HG03039 (cell line): Measurements from ENCODE around the gene RAB7B.

Experiments
- ATAC-seq: cut with Tn5 transposase; IDR thresholded peaks from one replicate; pipeline ENCODE4 v1.9.1; 2021; ENCODE audit warnings: mild to moderate bottlenecking, moderate library complexity; ENCODE audit not compliant: unreplicated experiment

RAB7B gene

DNA sequence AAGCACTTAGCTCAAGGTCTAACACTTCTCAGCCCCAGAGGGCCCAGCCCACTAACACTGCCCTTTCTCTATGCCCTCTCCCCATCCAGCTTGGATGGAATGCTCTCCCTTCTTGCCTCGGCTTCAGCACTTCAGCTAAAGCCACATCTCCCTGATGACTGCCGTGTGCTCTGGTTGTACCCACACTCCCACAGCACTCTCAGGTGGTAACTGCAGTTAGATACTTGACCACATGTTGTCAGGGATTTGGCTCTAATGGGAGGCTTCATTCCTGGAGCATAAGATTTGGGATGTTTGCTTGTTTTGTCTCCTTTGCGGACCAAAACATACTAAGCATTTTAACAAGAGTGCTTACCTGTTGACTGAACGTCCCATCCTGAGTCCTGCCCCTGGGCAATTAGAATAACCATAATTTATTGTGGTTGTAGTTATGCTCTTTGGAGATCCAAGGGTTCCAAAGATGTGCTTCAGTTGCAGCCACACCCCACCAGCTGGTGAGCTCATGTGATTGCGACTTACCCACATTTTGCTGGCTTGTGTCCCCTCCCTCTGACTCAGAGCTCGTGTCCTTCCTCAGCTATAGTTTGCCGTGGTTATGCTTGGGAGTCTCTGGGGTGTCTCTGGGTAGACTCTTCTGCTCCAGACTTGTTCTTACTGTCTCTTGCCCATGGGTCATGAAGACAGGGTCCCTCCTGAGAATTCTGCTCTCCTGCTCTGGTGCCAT is 52.2 kb downstream of the RAB7B start:
- no peak for ATAC-seq

DNA sequence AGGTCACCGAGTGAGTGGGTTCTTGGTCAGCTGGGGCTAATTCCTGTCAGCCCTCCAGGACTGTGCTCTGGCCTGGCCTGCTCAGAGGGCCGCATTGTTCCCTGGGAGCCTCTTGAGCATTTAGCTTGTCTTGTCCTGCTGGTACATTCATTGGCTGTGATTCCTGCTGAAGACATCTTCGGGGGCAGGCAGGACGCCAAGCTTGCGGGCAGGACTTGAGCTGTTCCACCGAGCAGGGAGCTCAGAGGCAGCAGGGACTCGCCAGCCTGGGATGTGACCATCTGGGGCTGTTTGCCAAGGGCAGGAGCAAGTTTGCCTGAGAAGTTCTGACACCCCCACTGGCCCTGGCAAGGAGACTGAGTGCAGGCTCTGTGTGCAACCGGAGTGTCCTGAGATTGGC is 52.9 kb downstream of the RAB7B start:
- no peak for ATAC-seq

- no peak for ATAC-seq
Measured at GRCh38 chr1:205949753-205950152, 53.4 kb downstream of the RAB7B start.

DNA sequence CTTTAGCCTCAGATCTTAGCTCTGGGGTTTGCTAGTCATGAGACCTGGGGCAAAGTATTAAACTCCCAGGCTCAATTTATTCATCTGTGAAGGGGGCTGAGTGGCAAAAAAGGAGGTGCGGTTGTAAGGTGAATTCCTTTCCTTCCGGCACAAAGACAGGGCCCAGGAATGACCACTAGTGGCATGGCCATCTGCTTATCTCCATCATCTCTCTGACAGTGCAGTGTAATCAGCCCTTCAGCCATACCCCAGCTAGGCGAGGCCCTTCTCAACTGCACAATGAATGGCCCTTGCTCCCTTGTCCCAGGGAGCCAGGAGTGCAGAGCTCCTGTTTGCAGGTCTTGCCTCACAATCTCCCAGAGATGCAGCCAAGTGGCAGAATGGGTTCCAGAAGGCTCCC is 54.3 kb downstream of the RAB7B start:
- ATAC-seq = no peak

DNA sequence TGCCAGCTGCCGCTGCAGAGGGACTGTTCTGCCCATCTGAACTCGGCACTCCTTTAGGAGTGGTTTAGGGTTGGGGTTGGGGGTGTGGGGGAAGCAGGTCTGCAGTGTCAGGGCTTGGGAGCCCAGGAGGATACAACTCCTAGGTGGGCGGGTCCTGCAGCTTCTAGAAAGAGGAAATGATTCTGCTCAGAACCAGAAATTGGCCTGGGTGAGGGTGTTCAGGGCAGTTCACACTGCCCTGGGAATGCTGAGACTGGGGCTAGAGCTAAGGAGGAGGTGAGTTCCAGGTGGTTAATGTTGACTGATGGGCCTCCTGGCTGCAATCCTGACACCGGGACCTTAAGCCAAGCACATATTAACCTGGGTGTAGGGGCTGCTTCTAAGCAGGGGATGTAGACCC is 55.2 kb downstream of the RAB7B start:
- ATAC-seq = no peak

- no peak for ATAC-seq
Measured at GRCh38 chr1:205947024-205947423, 56.2 kb downstream of the RAB7B start.

DNA sequence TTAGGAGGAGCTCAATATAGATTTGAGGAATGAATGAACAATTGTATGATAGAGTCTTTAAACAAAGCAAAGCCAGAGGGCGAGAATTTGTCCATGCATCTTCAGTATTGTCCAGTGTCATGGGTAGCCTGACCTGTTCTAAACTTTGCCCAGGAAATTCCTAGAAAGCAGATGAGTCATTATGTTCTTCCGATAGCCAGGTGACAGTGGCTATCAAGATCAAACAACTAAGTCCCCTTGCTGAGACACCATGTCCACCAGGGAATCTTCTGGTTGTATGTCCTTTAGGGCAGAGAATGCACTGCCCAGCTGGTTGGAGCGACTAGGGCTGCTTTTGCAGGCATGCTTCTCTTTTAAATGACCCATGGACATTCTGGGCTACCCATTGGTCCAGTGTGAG is 58.1 kb downstream of the RAB7B start:
- no peak for ATAC-seq

DNA sequence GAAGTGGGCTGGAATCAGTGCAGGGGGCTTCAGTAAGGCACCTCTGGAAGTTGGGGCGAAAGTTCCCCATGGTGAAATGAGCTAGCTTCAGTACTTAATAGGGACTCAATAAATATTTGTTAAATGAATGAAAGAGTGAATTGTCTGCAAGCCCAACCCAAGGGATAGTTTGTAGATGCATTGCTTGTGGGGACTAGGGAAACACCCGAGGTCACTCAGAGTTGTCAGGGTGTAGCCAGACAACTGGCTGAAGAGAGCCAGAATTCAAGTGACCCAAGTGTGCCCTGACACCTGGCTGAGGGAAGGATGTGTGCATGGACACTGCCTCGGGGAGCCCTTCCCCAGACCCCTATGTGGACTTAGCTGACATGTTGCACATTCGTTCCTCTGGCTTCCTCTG is 58.7 kb downstream of the RAB7B start:
- ATAC-seq = no peak

- no peak for ATAC-seq
Measured at GRCh38 chr1:205943245-205943644, 60.0 kb downstream of the RAB7B start, which contains the start of gene SLC26A9. Gene SLC26A9 (minus strand): TSS chr1:205943456. CDS start chr1:205935820, 7,636 bp downstream.

GRCh38 chr1:205942631-205943159 is 60.5 kb downstream of the RAB7B start:
- no peak for ATAC-seq

- no peak for ATAC-seq
Measured at GRCh38 chr1:205940710-205941109, 62.5 kb downstream of the RAB7B start.

DNA sequence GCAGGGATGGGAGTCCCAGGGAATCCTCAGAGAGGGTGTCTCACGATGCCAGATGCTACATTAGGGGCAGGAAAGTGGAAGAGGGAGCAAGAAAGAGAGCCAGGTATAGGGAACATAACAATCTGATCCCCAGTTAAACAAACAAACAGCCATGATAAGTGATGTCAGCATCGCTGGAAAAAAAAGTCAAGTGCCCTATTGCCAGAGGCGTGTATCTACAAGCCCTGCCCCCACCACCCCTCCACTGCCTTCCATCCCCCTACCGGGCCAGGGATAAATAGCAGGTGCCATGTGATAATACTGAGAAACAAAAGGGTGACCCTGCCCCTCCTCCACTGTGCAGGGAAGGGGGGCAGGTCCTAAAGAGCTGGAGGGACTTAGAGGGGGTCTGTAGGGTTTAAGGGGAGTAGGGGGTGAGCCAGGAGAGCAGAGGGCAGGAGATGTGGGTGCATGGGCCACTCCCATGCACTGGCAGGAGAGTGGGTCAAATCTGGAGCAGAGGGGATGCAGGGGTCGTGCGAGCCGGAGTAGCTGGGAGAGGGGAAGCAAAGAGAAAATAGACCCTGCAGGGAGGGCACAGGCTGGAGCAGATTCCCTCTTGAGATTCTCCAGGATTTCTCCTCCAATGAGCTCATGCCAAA is 63.4 kb downstream of the RAB7B start:
- ATAC-seq = no peak

DNA sequence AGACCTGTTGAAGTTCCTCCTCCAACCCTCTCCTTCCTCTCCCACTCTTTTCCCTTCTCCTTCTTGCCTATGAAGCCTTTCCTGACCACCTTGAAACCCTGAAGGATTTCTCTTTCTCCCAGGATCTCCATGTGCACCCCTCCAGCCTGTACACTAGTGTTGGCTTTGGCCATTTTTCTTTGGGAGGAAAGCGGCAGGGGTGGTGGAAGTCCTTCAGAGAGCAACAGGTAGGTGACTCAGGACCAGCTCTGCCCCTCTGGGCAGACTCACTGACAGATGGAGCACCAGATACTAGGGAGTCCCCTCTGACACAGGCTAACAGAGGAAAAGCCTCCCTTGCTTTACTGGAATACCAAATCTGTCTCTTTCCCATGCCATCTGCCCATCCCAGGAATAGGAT is 64.5 kb downstream of the RAB7B start:
- ATAC-seq = no peak

- no peak for ATAC-seq
Measured at GRCh38 chr1:205936846-205937586, 66.2 kb downstream of the RAB7B start.

GRCh38 chr1:205936311-205936710 is 66.9 kb downstream of the RAB7B start:
- no peak for ATAC-seq

GRCh38 chr1:205935869-205936268 is 67.3 kb downstream of the RAB7B start:
- ATAC-seq = no peak

DNA sequence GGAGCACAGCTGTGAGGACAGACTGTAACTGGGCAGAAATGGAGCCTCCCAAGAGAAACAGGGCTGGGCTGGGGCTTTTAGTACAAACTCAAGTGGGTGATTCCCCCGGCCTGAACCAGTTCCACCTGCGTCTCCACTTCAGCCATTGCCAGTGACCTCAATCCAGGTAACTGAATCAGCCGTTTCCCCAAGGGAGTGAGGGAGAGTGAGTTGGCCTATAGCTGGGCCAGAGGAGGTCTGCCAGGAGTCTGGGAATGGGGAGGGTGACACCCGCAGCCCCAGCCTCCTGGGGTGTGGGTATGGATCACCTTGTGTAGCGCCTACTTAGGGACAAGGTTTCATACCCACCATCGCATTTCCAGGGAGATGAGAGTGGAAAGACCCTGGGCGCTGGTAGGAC is 68.4 kb downstream of the RAB7B start:
- ATAC-seq = no peak

GRCh38 chr1:205933671-205934618 is 69.2 kb downstream of the RAB7B start:
- no peak for ATAC-seq

DNA sequence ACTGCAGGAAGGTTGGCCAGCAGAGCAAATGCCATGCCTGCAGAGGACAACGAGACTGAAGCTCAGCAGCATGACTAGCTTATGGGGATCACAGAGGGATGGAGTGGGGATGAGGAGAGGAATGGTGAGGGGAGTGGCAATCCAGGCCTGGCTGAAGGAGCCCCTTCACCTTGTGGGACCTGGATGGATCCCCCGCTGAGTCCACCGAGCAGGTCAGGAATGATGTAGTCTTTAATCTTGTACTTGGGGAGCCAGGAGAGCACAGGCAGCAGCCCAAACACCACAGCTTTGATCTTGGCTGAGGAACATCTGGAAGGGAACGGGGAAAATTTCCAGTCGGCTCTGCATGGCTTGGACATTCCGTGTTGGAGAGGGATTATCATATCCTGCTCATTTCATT is 70.4 kb downstream of the RAB7B start:
- ATAC-seq = no peak

GRCh38 chr1:205930799-205931281 is 72.4 kb downstream of the RAB7B start:
- ATAC-seq = no peak
